K562 (cell line): ENCODE results near the gene SUPT16H. TPM values are rescaled to one million over a fixed set of nuclear protein-coding genes. Genes with fewer than 3 reads are reported as not detected.

ENCODE experiments used
- ARID4B ChIP-seq: sonication (generic); formaldehyde crosslinking; IDR thresholded peaks from 2 replicates; pipeline ENCODE4 v1.8.0; 2022; ENCODE audit warnings: mild to moderate bottlenecking, missing genetic modification reagents
- CC2D1A ChIP-seq: fragments of 450-650 bp; IDR thresholded peaks from 2 replicates; pipeline ENCODE4 v1.6.1; 2017; ENCODE audit warnings: mild to moderate bottlenecking
- CREM ChIP-seq: IDR thresholded peaks from 2 replicates; pipeline ENCODE4 v1.6.1; 2014; ENCODE audit warnings: antibody characterized with exemption, low read depth
- DPF2 ChIP-seq: fragments of 450-650 bp; IDR thresholded peaks from 2 replicates; pipeline ENCODE4 v1.6.1; 2016
- GABPB1 ChIP-seq: sonication (generic); formaldehyde crosslinking; IDR thresholded peaks from 2 replicates; pipeline ENCODE4 v1.8.0; 2022; ENCODE audit warnings: mild to moderate bottlenecking, missing genetic modification reagents
- JUND ChIP-seq, 2 experiments: IDR thresholded peaks; 2 replicates in 1 of 2; 3 replicates in 1 of 2; pipeline ENCODE4 v1.6.1; 2011; ENCODE audit warnings: borderline replicate concordance in 2 of 2, low read depth in 2 of 2, low read length in 2 of 2, improper control_type of control experiment in 1 of 2, missing biosample characterization in 1 of 2, missing genetic modification characterization in 1 of 2, missing genetic modification reagents in 1 of 2
- L3MBTL2 ChIP-seq: fragments of 450-650 bp; IDR thresholded peaks from 2 replicates; pipeline ENCODE4 v1.6.1; 2016; ENCODE audit warnings: mild to moderate bottlenecking, moderate library complexity
- NR2C1 ChIP-seq, 2 experiments: fragments of 450-650 bp; IDR thresholded peaks; 2 replicates each; pipeline ENCODE4 v1.6.1; 2017; ENCODE audit warnings: mild to moderate bottlenecking in 2 of 2, antibody characterized with exemption in 1 of 2, inconsistent platforms in 1 of 2, missing compliant biosample characterization in 1 of 2, missing genetic modification characterization in 1 of 2
- ZBTB2 ChIP-seq: fragments of 450-650 bp; IDR thresholded peaks from 2 replicates; pipeline ENCODE4 v1.6.1; 2016; ENCODE audit warnings: antibody characterized with exemption
- ZBTB43 ChIP-seq: sonication (generic); formaldehyde crosslinking; IDR thresholded peaks from 2 replicates; pipeline ENCODE4 v1.8.0; 2023; ENCODE audit warnings: mild to moderate bottlenecking, missing genetic modification reagents
- ZC3H11A ChIP-seq: IDR thresholded peaks from 2 replicates; pipeline ENCODE4 v1.6.1; 2012; ENCODE audit warnings: low read depth, low read length, improper control_type of control experiment
- ZNF384 ChIP-seq: IDR thresholded peaks from 2 replicates; pipeline ENCODE4 v1.6.1; 2012; ENCODE audit warnings: low read depth, low read length, improper control_type of control experiment
- polyA plus RNA-seq, 8 experiments: library from polyadenylated mRNA; depleted of rRNA in 4 of 8; stranded (reverse) in 5 of 8; unstranded in 3 of 8; fragments of >200 nt; fragmentation: Nextera tagmentation in 2 of 8; fragmentation: Illumina TruSeq in 1 of 8; extraction: Ambion mirVana in 2 of 8; extraction: Trizol in 1 of 8; gene quantifications; 2 replicates each; pipeline versions ENCODE4 v1.2.1 to v1.2.3, GENCODE V29; 2011 to 2014; ENCODE audit warnings: inconsistent platforms in 1 of 8, missing spikeins in 1 of 8
- total RNA-seq, 7 experiments: library from RNA; depleted of rRNA in 6 of 7; stranded (reverse); fragments of >200 nt in 6 of 7; fragmentation: Illumina TruSeq in 2 of 7; extraction: Trizol in 2 of 7; gene quantifications; 2 replicates each; pipeline versions ENCODE4 v1.2.1 to v1.2.3, GENCODE V29; 2011 to 2021; ENCODE audit warnings: low replicate concordance in 1 of 7
- TF ChIP-seq, protein P1 (sequence below): sonication (generic); formaldehyde crosslinking; IDR thresholded peaks from 2 replicates; pipeline ENCODE4 v1.8.0; 2022; ENCODE audit warnings: mild to moderate bottlenecking, low read depth, missing genetic modification reagents
- TF ChIP-seq, protein P2 (sequence below), 2 experiments: IDR thresholded peaks in 1 of 2; conservative IDR thresholded peaks in 1 of 2; 2 replicates each; pipeline ENCODE4 v1.6.1; 2016; ENCODE audit warnings: low read depth in 2 of 2, mild to moderate bottlenecking in 1 of 2, missing compliant biosample characterization in 1 of 2, missing genetic modification characterization in 1 of 2, moderate library complexity in 1 of 2

SUPT16H gene
- total and polyA plus RNA-seq, 9 of the 15 experiments (the other 6 are each of a cell fraction or from before 2014, with no cell fraction given): 75.4 to 152 (median 105) TPM

GRCh38 chr14:21308479-21309237 lies 75.2 kb downstream of the SUPT16H start (continued):
- TF ChIP-seq ZBTB43 (CRISPR knock-in tag): no peak
- peak; percentile 58; the same call in 1 of the 2 replicates for TF ChIP-seq ARID4B (CRISPR knock-in tag)
- peak; percentile 26; the same call in 1 of the 2 replicates for TF ChIP-seq GABPB1 (CRISPR knock-in tag)
- TF ChIP-seq CC2D1A: no peak
- peak; percentile 59 for TF ChIP-seq ZNF384
- TF ChIP-seq L3MBTL2: peak; percentile 24; the same call in 1 of the 2 replicates
- TF ChIP-seq, protein P1, sequence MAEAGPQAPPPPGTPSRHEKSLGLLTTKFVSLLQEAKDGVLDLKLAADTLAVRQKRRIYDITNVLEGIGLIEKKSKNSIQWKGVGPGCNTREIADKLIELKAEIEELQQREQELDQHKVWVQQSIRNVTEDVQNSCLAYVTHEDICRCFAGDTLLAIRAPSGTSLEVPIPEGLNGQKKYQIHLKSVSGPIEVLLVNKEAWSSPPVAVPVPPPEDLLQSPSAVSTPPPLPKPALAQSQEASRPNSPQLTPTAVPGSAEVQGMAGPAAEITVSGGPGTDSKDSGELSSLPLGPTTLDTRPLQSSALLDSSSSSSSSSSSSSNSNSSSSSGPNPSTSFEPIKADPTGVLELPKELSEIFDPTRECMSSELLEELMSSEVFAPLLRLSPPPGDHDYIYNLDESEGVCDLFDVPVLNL (CRISPR knock-in tag): peak; percentile 93
- peak; percentile 41; the same call in 1 of the 2 replicates for TF ChIP-seq NR2C1 (IDR thresholded peaks at IDR 0.05)
- TF ChIP-seq NR2C1 (tag; IDR thresholded peaks at IDR 0.05): 0 out of 2 replicates have a peak, but pooled peaks have one; percentile 27
- no peak for TF ChIP-seq ZC3H11A
- TF ChIP-seq ZBTB2: peak; percentile 74
- TF ChIP-seq DPF2: peak; percentile 68
- TF ChIP-seq CREM: 0 out of 2 replicates have a peak, but pooled peaks have one; percentile 5
- TF ChIP-seq, protein P2, sequence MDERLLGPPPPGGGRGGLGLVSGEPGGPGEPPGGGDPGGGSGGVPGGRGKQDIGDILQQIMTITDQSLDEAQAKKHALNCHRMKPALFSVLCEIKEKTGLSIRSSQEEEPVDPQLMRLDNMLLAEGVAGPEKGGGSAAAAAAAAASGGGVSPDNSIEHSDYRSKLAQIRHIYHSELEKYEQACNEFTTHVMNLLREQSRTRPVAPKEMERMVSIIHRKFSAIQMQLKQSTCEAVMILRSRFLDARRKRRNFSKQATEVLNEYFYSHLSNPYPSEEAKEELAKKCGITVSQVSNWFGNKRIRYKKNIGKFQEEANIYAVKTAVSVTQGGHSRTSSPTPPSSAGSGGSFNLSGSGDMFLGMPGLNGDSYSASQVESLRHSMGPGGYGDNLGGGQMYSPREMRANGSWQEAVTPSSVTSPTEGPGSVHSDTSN (CRISPR knock-in tag; IDR thresholded peaks at IDR 0.05; ENCODE audit: low read depth): peak; percentile 82
- TF ChIP-seq, protein P2 (tag; conservative IDR thresholded peaks at IDR 0.05; ENCODE audit: low read depth): peak; percentile 96
- TF ChIP-seq JUND (IDR thresholded peaks at IDR 0.05; ENCODE audit: borderline replicate concordance, low read depth, low read length): peak; percentile 21; the same call in 1 of the 2 replicates
- TF ChIP-seq JUND (tag; IDR thresholded peaks at IDR 0.05; ENCODE audit: borderline replicate concordance, low read depth, low read length): no peak
